Measurements from ENCODE around the gene CENATAC.
"Not testable (repeated sequence)": the region's sequence is repeated elsewhere in the genome, so short reads cannot be mapped to it uniquely, and the experiment has no call there.

CENATAC gene

GRCh38 chr11:118996926-118997626 lies 862 bp upstream of the CENATAC start:
- peak in 2 of 3 donors; percentile 32 to 35 for DNase-seq (ENCODE audit: low read depth in 2 of 3, low spot score in 1 of 3)

- DNase-seq (ENCODE audit: low read depth in 2 of 3, low spot score in 1 of 3), result no peak
Measured at GRCh38 chr11:118998388-118998717, 415 bp downstream of the CENATAC start.

DNA sequence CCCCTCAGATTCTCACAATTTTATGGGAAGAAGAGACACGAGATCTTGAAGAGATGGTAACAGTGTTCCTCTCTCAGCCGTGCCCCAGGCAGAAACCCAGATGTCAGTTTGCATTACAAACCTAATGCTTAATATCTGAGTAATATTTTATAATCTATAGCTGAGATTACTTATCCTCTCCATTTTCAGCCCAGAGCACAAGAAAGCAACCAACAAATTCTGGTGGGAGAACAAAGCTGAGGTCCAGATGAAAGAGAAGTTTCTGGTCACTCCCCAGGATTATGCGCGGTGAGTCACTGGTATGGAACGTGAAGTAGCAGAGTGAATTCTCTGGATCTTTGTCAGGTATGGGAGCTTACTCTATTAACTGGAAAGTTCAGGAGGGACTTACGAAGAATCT lies 884 bp downstream of the CENATAC start:
- no peak for DNase-seq (ENCODE audit: low read depth in 2 of 3, low spot score in 1 of 3)

- no peak for DNase-seq (ENCODE audit: low read depth in 2 of 3, low spot score in 1 of 3)
Measured at GRCh38 chr11:119000906-119001305, 3.0 kb downstream of the CENATAC start.

GRCh38 chr11:119006656-119007055 lies 8.7 kb downstream of the CENATAC start:
- no peak for DNase-seq (ENCODE audit: low read depth in 2 of 3, low spot score in 1 of 3)

- no peak for DNase-seq (ENCODE audit: low read depth in 2 of 3, low spot score in 1 of 3)
Measured at GRCh38 chr11:119011476-119012053, 13.6 kb downstream of the CENATAC start.

- DNase-seq (ENCODE audit: low read depth in 2 of 3, low spot score in 1 of 3), result no peak
Measured at GRCh38 chr11:119012629-119013170, 14.8 kb downstream of the CENATAC start.

DNA sequence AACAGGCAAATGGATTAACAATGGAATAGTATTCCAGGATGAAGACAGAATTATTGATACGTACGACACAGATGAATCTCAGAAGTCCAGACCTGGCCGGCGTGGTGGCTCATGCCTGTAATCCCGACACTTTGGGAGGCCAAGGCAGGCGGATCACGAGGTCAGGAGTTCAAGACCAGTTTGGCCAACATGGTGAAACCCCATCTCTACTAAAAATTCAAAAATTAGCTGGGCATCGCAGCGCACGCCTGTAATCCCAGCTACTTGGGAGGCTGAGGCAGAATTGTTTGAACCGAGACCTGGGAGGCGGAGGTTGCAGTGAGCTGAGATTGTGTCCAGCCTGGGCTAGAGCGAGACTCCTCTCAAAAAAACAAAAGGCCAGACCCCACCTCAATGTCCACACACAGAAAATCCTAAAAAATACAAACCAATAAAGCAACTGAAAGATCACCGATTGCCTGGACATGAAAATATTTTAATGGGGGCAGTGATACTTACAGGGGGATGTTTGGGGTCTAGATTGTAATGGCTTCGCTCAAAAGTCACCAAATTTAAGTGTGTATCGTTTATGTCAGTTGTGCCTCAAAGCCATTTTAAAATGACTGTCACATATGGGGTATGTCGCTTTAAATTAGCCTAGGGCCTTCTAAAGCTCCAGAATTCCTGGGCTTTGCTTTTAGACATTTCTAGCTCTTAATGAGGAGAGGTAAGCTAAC lies 16.4 kb downstream of the CENATAC start:
- DNase-seq (ENCODE audit: low read depth in 2 of 3, low spot score in 1 of 3), result no peak

DNA sequence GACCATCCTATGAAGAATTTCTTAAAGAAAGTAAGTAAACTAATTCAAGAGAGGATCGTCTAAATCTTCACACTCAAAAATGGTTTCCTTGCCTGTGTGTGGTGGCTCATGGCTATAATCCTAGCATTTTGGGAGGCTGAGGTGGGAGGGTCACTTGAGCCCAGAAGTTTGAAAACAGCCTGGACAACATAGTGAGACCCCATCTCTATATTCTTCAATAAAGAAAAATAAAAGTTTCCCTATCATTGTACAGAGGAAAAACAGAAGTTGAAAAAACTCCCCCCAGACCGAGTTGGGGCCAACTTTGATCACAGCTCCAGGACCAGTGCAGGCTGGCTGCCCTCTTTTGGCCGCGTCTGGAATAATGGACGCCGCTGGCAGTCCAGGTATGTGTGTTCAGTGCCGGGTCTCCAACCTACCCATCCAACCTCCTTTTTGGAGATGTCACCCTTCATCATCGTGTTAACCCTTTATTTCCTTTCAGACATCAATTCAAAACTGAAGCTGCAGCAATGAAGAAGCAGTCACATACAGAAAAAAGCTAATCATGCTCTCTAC lies 17.2 kb downstream of the CENATAC start:
- no peak for DNase-seq (ENCODE audit: low read depth in 2 of 3, low spot score in 1 of 3)

DNA sequence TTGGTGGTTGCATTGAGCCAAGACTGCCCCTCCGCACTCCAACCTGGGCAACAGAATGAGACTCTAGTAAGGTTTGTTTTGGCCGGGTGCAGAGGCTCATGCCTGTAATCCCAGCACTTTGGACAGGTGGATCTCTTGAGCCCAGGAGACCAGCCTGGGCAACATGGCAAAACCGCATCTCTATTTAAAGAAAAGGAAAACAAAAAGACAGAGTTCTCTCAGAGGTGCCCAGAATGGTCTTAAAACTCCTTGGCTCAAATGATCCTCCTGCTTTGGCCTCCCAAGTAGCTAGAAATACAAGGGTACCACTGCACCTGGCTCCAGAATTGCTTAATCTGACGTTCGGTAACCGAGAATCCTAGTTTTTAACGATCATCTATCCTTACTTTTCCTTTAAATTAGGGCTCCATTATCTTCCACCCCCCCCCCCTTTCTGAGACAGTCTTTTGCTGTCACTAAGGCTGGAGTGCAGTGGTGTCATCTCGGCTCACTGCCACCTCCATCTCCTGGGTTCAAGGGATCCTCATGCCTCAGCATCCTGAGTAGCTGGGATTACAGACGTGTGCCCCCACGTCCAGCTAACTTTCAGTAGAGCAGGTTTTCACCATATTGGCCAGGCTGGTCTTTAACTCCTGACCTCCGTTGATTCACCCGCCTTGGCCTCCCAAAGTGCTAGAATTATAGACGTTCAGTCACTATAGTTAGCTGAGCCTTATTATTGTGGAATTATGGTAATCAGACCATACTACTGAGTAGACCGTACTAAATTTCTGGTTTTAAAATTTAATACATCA lies 18.5 kb downstream of the CENATAC start:
- no peak for DNase-seq (ENCODE audit: low read depth in 2 of 3, low spot score in 1 of 3)

GRCh38 chr11:119017377-119017776 lies 19.4 kb downstream of the CENATAC start:
- not testable (repeated sequence) for DNase-seq (ENCODE audit: low read depth in 2 of 3, low spot score in 1 of 3)

GRCh38 chr11:119018074-119018938 lies 20.4 kb downstream of the CENATAC start, which contains the start of the genes RPS25 and TRAPPC4:
Gene RPS25 (minus strand): TSS chr11:119018343. CDS start chr11:119018284, 59 bp downstream.
Gene TRAPPC4 (plus strand): TSS chr11:119018766. CDS start chr11:119018796, 30 bp downstream.
- DNase-seq (ENCODE audit: low read depth in 2 of 3, low spot score in 1 of 3), result peak; percentile 85 to 92 (median 92)

DNA sequence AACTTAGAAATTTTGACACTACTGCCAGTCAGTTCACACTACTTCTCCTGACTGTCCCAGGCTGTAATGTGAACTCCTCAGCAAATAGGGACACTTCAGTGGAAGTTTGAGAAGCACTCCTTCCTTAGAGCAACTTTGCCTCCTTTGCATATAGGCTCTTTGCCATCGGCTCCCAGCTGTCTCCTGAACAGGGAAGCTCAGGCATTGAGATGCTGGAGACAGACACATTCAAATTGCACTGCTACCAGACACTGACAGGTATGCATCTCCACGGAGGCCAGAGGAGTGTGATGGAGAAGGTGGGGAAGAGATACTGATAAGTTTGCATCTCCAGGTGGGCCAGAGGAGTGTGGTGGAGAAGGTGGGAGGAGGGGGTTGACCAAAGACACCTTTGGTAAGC lies 22.1 kb downstream of the CENATAC start:
- no peak for DNase-seq (ENCODE audit: low read depth in 2 of 3, low spot score in 1 of 3)

DNA sequence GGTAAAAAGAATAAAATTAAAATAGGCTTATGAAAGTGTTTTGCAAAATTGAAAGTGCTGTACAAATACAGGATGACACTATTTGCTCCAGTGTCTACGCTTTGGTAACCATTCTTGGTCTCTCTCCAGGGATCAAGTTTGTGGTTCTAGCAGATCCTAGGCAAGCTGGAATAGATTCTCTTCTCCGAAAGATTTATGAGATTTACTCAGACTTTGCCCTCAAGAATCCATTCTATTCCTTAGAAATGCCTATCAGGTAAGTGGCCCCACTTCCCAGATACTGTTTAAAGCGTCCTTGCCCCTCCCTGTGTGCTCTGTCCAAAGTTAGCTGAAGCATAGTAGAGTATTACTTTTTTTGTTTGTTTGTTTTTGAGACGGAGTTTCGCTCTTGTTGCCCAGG lies 23.7 kb downstream of the CENATAC start:
- no peak for DNase-seq (ENCODE audit: low read depth in 2 of 3, low spot score in 1 of 3)

DNA sequence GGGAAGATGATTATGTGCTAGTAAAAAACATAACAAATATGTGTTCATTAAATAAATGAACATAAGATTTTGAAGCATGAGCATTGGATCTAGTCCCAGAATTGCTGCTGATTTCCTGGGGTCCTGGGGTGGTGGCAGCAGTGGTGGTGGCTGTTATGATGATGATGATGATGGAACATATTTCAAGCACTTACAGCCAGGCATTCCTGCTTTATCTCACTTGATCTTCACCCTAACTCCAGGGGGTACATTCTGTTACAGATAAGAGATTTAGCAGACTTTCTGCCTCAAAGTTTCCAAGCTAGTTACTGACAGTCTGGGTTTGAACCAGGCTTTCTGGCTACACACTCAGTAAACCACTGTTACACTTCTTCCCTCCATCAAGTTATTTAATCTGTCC lies 25.8 kb downstream of the CENATAC start:
- DNase-seq (ENCODE audit: low read depth in 2 of 3, low spot score in 1 of 3), result no peak

- no peak for DNase-seq (ENCODE audit: low read depth in 2 of 3, low spot score in 1 of 3)
Measured at GRCh38 chr11:119024430-119025098, 26.6 kb downstream of the CENATAC start.

DNA sequence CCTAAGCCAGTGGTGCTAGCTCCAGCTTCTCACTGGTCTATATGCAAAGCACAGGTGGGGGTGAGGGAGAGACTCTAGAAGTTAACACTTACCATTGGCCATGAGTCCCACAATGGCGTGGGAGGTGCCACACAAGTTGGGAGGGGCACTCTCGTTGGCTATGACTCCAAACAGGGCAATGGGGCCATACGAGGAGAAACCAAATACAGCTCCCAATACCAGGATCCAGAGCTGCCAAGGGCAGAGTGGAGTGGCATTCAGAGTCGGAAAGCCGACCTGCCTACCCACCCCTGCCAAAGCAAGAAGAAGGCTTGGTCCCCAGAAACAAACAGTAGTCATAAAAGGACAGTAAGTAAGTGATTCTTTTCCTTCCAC lies 27.1 kb downstream of the CENATAC start:
- DNase-seq (ENCODE audit: low read depth in 2 of 3, low spot score in 1 of 3), result no peak

DNA sequence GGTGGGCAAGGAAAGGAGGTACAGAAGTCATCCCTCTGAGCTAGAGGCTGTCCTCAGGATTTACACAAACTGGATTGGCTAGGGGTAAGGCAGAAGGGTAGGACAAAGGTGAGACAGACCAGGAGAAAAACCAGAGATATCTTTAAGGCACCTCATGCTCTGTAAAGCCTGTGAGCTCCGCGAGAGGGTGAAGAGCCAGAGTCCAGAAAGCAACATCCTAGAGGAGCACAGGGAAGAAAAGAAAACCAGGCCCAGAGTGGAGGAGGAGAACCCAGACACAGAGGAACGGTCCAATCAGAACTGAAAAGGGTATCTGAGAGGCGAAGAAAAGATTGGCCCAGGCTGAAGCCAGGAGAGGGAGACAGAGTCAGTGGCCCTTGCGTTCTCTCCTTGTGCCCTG lies 27.6 kb downstream of the CENATAC start:
- DNase-seq (ENCODE audit: low read depth in 2 of 3, low spot score in 1 of 3), result no peak

GRCh38 chr11:119025978-119026766 lies 28.2 kb downstream of the CENATAC start:
- DNase-seq (ENCODE audit: low read depth in 2 of 3, low spot score in 1 of 3), result no peak

Measured in stimulated activated CD4-positive, alpha-beta T cell treated with anti-CD3 and anti-CD28 coated beads, Interleukin-12 subunit alpha, Interleukin-12 subunit beta, amount 100 ng/mL, for 48 hours (primary cell).